ENCODE data around the gene MYO10.

The MYO10 gene

DNA sequence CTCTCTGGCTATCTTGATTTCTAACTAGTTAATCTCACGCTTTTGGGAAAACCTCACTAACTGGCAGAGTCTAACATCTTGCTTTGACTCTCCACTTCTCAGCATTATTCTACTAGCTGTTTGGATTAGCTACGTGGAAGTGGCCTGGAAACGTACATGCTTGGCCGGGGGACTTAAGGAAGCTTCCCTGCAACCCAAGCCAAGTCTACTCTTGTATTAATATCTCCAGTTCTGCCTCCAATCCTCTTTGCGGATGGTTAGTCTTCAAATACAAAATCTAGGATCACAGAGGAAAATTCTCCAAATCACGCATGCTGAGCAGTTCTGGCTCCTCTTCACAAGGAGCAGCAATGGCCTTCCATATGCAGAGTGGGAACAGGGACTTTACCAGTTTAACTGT, 267.5 kb downstream of the MYO10 start:
- Histone ChIP-seq H3K27ac (ENCODE audit: low read length) (no peak overlapping the region), H3K36me3 (ENCODE audit: insufficient read depth, low read length) (no peaks in the 10 kb centered on the region), H3K27me3 (ENCODE audit: insufficient read depth, low read length, poor library complexity) (no peaks in the 10 kb centered on the region), H4K20me1 (ENCODE audit: insufficient read depth, low read length) (no peaks in the 10 kb centered on the region), H3K9ac (ENCODE audit: low read depth, low read length) (no peak overlapping the region), H3K4me3 (ENCODE audit: low read depth in 1 of 2, low read length in 2 of 2) (no peak overlapping the region), H3K79me2 (ENCODE audit: insufficient read depth, low read length) (no peaks in the 10 kb centered on the region), H2AFZ (ENCODE audit: low read depth, low read length) (no peak overlapping the region), H3K4me2 (ENCODE audit: insufficient read depth, low read length) (no peak overlapping the region), H3K9me3 (ENCODE audit: insufficient read depth, low read length, severe bottlenecking) (no peaks in the 10 kb centered on the region), H3K4me1 (ENCODE audit: insufficient read depth, low read length) (no peaks in the 10 kb centered on the region)
- ATAC-seq (ENCODE audit: insufficient read depth, low read depth), result no peak
- DNase-seq, result no peak
- TF ChIP-seq CTCF (IDR thresholded peaks at IDR 0.05; ENCODE audit: borderline replicate concordance, extremely low read depth, low read length, poor library complexity, severe bottlenecking), result no peak
- no peak for TF ChIP-seq EZH2 (IDR thresholded peaks at IDR 0.05; ENCODE audit: borderline replicate concordance, low read depth, low read length, severe bottlenecking)

GRCh38 chr5:16668194-16668593, 267.9 kb downstream of the MYO10 start:
- Histone ChIP-seq H2AFZ (ENCODE audit: low read depth, low read length) (no peak overlapping the region), H4K20me1 (ENCODE audit: insufficient read depth, low read length) (no peaks in the 10 kb centered on the region), H3K36me3 (ENCODE audit: insufficient read depth, low read length) (no peaks in the 10 kb centered on the region), H3K4me1 (ENCODE audit: insufficient read depth, low read length) (no peaks in the 10 kb centered on the region), H3K27me3 (ENCODE audit: insufficient read depth, low read length, poor library complexity) (no peaks in the 10 kb centered on the region), H3K4me2 (ENCODE audit: insufficient read depth, low read length) (no peak overlapping the region), H3K9me3 (ENCODE audit: insufficient read depth, low read length, severe bottlenecking) (no peaks in the 10 kb centered on the region), H3K79me2 (ENCODE audit: insufficient read depth, low read length) (no peaks in the 10 kb centered on the region), H3K27ac (ENCODE audit: low read length) (no peak overlapping the region), H3K9ac (ENCODE audit: low read depth, low read length) (no peak overlapping the region), H3K4me3 (ENCODE audit: low read depth in 1 of 2, low read length in 2 of 2) (no peak overlapping the region)
- TF ChIP-seq CTCF (IDR thresholded peaks at IDR 0.05; ENCODE audit: borderline replicate concordance, extremely low read depth, low read length, poor library complexity, severe bottlenecking) (no peak), EZH2 (IDR thresholded peaks at IDR 0.05; ENCODE audit: borderline replicate concordance, low read depth, low read length, severe bottlenecking) (no peak)
- no peak for ATAC-seq (ENCODE audit: insufficient read depth, low read depth)
- DNase-seq, result no peak

DNA sequence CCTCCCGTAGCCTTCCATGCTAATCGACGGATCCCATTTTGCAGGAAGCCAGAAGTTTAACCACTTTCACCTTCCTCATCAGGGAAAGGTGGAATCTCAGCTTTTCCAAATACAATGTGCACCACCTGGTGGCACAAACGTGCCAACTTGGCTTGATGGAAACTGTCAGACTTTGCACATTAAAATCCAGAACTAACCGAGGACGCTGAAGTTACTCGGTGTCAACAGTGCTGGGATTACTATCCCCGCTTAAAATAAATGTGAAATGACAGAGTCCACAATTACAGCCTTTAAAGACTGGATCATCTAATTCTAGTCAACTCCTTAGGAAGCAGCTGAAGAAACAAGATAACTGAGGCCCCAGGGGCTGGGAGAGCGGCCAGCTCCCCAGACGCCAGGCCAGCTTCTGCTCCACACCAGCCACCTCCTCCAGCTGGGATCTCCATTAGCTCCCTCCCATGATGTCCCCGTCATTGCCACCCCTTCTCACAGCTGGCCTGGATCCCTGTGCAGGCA, 269.1 kb downstream of the MYO10 start:
- H3K36me3 ChIP-seq (ENCODE audit: insufficient read depth, low read length), result no peaks in the 10 kb centered on the region
- H3K4me2 ChIP-seq (ENCODE audit: insufficient read depth, low read length), result no peak overlapping the region
- no peak overlapping the region for H2AFZ ChIP-seq (ENCODE audit: low read depth, low read length)

More for the DNA sequence above, 269.1 kb downstream of the MYO10 start:
- Histone ChIP-seq H3K9me3 (ENCODE audit: insufficient read depth, low read length, severe bottlenecking) (no peaks in the 10 kb centered on the region), H3K9ac (ENCODE audit: low read depth, low read length) (no peak overlapping the region), H3K4me3 (ENCODE audit: low read depth in 1 of 2, low read length in 2 of 2) (no peak overlapping the region), H3K79me2 (ENCODE audit: insufficient read depth, low read length) (no peaks in the 10 kb centered on the region), H3K27ac (ENCODE audit: low read length) (no peak overlapping the region), H3K27me3 (ENCODE audit: insufficient read depth, low read length, poor library complexity) (no peaks in the 10 kb centered on the region), H3K4me1 (ENCODE audit: insufficient read depth, low read length) (no peaks in the 10 kb centered on the region), H4K20me1 (ENCODE audit: insufficient read depth, low read length) (no peaks in the 10 kb centered on the region)
- ATAC-seq (ENCODE audit: insufficient read depth, low read depth), result no peak
- DNase-seq, result no peak
- no peak for TF ChIP-seq EZH2 (IDR thresholded peaks at IDR 0.05; ENCODE audit: borderline replicate concordance, low read depth, low read length, severe bottlenecking)
- peak; percentile 42 for TF ChIP-seq CTCF (IDR thresholded peaks at IDR 0.05; ENCODE audit: borderline replicate concordance, extremely low read depth, low read length, poor library complexity, severe bottlenecking)
